ENCODE results near the gene TSPAN4. TPM values are rescaled to one million over a fixed set of nuclear protein-coding genes. Genes with fewer than 3 reads are reported as not detected.

Gene TSPAN4
- total and polyA plus RNA-seq, 2 of the 13 experiments (the other 11 are each of a cell fraction or from before 2014, with no cell fraction given): 31.7 to 68.3 TPM

- H3K79me2 ChIP-seq (ENCODE audit: insufficient read depth, low read length): no peaks in the 10 kb centered on the region
- ATAC-seq: no peak
- no peaks in the 10 kb centered on the region for H3K27me3 ChIP-seq (ENCODE audit: control insufficient read depth in 1 of 2, insufficient read depth in 2 of 2, low read length in 2 of 2)
- in situ Hi-C loops (cut with HindIII; ENCODE audit: extremely low pct_ligation_motif_present, low pct_unique_long_range_greater_than_20kb) (no loop called here), intact Hi-C loops (cut with micrococcal nuclease; ENCODE audit: unreplicated experiment) (no loop called here)
- no peak overlapping the region for H3K4me3 ChIP-seq (replicated peaks in 1 of 3; ENCODE audit: insufficient read depth in 1 of 3, low read depth in 2 of 3, low read length in 3 of 3)
- H3K27ac ChIP-seq (ENCODE audit: extremely low read length, insufficient read depth, low read length): no peak overlapping the region
- H3K36me3 ChIP-seq (replicated peaks in 1 of 2; ENCODE audit: control insufficient read depth in 1 of 2, insufficient read depth in 2 of 2, low read length in 2 of 2): peaks cover 23 to 61% of the 10 kb centered on the region in 2 experiments
- ChIA-PET POLR2A (no interaction called here), CTCF (ENCODE audit: low intra/inter-chr PET ratio, low total read pairs) (no interaction called here)
- H3K4me1 ChIP-seq (ENCODE audit: insufficient read depth, low read length): no peaks in the 10 kb centered on the region
- H3K9me3 ChIP-seq (ENCODE audit: low read length): no peaks in the 10 kb centered on the region
- no peak for DNase-seq (ENCODE audit: low spot score)
- H3K4me2 ChIP-seq (ENCODE audit: low read depth, low read length): no peak overlapping the region
- WGBS (ENCODE audit: low lambda C conversion rate): 97% methylated on average over 11 of the region's 11 CpGs
- FAIRE-seq: no peak
- no peaks in the 10 kb centered on the region for H4K20me1 ChIP-seq (ENCODE audit: insufficient read depth, low read length)
- H3K9ac ChIP-seq (ENCODE audit: insufficient read depth, low read depth, low read length): no peak overlapping the region
- no peak overlapping the region for H2AFZ ChIP-seq (ENCODE audit: low read length)
- no peak for TF ChIP-seq HNRNPK (IDR thresholded peaks at IDR 0.05; ENCODE audit: low read depth, low read length, poor library complexity, severe bottlenecking)
- TF ChIP-seq AGO2 (optimal IDR thresholded peaks at IDR 0.05; ENCODE audit: low read depth, low read length): peak; percentile 2
- no peak for TF ChIP-seq ZNF180 (CRISPR knock-in tag; IDR thresholded peaks at IDR 0.05; ENCODE audit: borderline replicate concordance, low read depth)
- no TSS peak for BruUV-seq (replicated peaks)
Measured at GRCh38 chr11:899724-900123, 57.1 kb downstream of the TSPAN4 start.

GRCh38 chr11:900545-900944 lies 57.9 kb downstream of the TSPAN4 start:
- WGBS (ENCODE audit: low lambda C conversion rate): 100% methylated on average over 1 of the region's 7 CpGs
- Histone ChIP-seq H2AFZ (ENCODE audit: low read length) (no peak overlapping the region), H3K4me1 (ENCODE audit: insufficient read depth, low read length) (no peaks in the 10 kb centered on the region), H3K36me3 (replicated peaks in 1 of 2; ENCODE audit: control insufficient read depth in 1 of 2, insufficient read depth in 2 of 2, low read length in 2 of 2) (peaks cover 25 to 65% of the 10 kb centered on the region in 2 experiments), H3K27ac (ENCODE audit: extremely low read length, insufficient read depth, low read length) (no peak overlapping the region), H3K4me2 (ENCODE audit: low read depth, low read length) (no peak overlapping the region), H3K27me3 (ENCODE audit: control insufficient read depth in 1 of 2, insufficient read depth in 2 of 2, low read length in 2 of 2) (no peaks in the 10 kb centered on the region), H3K79me2 (ENCODE audit: insufficient read depth, low read length) (no peaks in the 10 kb centered on the region), H3K4me3 (replicated peaks in 1 of 3; ENCODE audit: insufficient read depth in 1 of 3, low read depth in 2 of 3, low read length in 3 of 3) (no peak overlapping the region), H3K9ac (ENCODE audit: insufficient read depth, low read depth, low read length) (no peak overlapping the region), H3K9me3 (ENCODE audit: low read length) (no peaks in the 10 kb centered on the region), H4K20me1 (ENCODE audit: insufficient read depth, low read length) (no peaks in the 10 kb centered on the region)
- in situ Hi-C loops (cut with HindIII; ENCODE audit: extremely low pct_ligation_motif_present, low pct_unique_long_range_greater_than_20kb) (no loop called here), intact Hi-C loops (cut with micrococcal nuclease; ENCODE audit: unreplicated experiment) (no loop called here)
- POLR2A ChIA-PET: no interaction called here
- CTCF ChIA-PET (ENCODE audit: low intra/inter-chr PET ratio, low total read pairs): no interaction called here
- TF ChIP-seq AHR (CRISPR knock-in tag; IDR thresholded peaks at IDR 0.05) (no peak), AGO2 (optimal IDR thresholded peaks at IDR 0.05; ENCODE audit: low read depth, low read length) (peak; percentile 34)
- no peak for DNase-seq (ENCODE audit: low spot score)
- no peak for FAIRE-seq
- no peak for ATAC-seq
- BruUV-seq (replicated peaks): no TSS peak
